ENCODE data around the gene GLCCI1.

The GLCCI1 gene

DNA sequence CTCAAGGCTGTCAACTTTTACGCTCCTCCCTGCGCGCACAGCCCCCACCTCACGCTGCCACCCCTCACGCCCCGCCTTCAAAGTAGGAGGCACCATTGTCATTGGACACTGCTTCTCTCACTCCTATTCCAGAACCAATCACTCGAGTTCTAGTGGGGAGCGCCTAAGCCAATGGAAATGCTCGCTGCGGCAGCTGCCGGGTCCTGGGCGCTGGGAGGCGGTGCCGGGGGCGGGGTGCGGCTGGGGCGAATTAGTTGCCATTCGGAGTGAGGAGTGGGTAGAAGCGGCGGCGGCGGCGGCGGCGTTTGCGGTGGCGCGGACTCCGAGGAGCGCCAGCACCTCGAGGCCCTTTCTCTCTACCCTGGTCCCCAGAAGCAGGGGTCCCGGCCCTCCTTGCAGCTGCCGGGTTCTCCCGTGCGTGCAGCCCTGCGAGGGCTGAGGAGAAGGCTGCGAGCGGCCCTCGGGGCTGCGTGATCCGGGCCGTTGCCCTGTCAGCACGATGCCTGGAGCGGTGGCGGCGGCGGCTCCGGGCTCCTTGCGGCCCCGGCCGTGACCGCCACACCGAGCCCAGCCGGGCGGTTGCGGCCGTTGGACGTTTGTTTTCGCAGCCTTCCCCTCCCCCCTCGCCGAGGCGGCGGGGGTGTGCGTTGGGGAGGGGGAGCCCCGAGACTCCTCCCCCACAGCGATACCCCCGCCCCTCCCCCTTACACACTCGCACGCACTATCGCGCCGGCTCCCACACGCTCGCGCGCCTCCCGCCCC, at the start of gene GLCCI1:
GLCCI1 (plus strand) TSS at position 253 of the 762 bp plus-strand sequence. CDS start 555 bp downstream, outside the sequence.
- DNase-seq: peak; percentile 95

DNA sequence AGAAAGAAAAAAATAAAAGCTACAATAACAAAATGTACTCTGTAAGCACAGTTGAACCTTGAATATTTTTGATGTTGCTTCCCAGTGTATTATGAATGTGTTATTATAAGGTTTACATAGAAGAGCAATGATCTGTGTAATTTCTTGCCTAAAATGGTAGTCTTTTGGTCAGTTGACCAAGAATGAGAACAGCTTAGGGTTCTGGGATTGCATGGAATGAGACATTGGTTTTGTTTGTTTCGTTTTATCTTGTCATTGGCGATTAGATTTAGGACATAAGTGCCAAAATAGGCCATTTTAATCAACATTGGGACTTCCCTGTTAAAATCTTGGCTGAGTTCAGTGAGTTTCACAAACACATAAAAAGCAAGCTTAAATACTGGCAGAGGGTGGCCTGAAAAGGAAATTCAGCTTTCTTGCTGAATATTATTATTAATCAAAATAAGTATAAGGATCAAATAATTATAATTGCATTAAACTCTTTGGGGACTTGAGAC, 49.1 kb upstream of the GLCCI1 start:
- DNase-seq: no peak

DNA sequence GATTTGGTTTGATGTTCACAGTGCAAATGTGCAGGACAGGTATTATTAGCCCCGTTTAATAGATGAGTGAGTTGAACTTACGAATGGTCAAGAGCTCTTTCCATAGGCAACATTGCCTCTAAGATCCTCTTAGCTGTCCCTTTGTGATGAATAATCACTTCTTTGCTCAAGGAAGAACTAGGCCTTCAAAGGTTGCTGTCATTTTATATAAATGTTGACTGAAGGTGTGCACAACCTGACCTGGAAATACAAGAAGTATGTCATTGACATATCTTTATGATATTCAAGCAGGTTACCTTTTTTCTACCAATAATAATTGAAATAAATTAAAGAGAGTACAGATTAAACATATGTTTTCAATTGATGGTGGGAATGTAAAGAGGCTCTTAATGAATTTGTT, 48.5 kb upstream of the GLCCI1 start:
- DNase-seq: no peak

DNA sequence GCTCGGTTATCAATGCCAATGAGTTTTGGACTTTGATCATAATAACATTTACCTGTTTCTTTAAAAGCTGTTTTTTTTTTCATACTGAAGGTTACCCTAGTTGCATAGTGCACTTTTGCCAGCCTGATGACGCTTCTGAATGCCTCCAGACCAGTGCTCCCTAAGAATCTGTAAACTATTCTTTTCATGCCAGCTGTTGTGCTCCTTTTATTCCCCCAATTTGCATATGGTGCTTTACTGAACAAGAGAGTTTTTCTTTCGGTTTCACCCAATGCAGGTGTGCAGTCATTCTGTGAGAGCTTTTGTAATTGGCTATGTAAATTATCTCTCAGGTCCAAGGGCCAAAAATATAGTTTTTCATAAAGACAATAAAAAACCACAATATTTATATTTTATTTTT, 48.1 kb upstream of the GLCCI1 start:
- DNase-seq: no peak

DNA sequence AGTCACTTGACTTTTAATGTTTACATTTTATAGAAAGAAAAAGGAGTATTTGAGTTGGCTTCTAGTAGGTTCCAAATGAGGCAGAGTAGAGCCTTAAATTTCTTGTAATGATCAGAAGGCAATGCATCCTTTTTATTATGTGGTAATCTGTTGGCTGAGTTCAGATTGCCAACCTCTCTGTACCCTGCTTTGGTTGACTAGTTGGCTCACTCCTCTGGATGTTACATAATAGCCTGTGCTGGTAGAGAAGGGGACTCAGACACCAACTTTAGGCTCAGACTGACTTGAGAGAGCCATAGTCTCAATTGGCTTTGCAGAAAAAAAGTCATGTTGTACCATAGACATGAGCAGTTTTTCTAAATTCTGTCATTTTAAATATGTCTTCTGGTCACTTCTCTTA, 46.8 kb upstream of the GLCCI1 start:
- DNase-seq: no peak

DNA sequence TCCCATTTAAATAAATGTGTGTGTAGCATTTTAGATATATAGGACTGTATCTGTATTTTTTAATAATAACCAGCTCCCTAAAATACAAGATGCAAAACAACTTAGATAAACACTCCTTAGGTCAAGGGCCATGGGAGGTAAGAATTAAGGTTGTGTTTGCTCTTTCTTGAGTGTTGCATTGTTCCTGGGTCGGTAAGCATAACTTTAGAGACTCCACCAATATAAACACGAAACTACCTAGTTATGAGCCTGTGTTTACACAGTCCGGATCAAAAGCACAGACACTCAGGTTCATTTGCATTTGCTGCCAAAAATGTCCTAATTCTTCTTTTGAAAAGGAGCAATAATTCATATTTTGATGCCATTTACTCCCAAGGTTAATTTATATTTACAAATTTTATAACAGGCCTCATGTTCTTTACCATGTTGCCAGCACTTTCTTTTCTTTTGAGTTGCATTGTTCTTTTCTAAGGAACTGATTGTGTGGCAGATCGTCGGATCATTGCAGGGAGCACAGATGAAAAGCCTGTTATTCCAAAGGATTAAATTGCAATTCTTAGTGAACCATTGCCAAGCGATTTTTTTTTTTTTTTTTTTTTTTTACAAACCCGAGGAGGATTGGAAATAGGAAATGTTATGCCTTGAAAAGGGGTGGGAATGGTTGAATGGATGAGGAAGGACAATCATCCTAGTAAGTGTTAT, 45.8 kb upstream of the GLCCI1 start:
- no peak for DNase-seq

DNA sequence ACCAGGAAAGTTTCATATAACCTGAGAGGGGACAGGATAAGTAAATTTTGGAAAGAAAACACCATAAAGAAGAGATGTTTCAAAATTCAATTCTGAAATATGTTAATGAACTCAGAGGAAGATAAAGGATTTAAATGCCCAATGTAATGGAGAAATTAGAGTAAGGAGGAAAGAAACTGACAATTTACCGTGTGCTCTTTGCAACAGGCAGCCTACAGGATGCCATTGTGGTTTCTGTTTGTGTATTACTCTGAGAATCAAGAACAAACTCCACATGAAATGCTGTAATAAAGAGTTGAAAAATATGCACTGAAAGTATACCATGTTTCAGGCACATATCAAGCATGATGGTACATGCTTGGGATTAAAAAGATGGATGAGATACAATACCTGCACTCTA, 44.8 kb upstream of the GLCCI1 start:
- no peak for DNase-seq

DNA sequence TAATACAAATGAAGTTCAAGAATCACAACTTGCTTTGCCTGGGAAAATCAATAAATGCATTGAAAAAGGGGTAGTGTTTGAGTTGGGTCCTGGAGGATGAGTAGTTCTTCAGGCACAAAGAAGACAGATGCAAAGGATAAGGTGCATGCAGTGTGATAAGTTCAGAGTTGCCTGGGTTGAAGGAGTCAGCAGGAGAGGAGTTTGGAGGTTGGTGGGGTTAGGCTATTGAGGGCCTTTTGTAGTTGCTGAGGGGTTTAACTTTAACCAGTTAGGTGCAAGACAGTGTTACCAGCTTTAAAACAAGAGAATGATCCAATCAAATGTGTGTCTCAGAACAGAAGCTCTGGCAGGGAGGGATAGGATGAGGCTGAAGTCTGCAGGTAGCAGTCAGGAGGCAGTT, 44.3 kb upstream of the GLCCI1 start:
- no peak for DNase-seq

DNA sequence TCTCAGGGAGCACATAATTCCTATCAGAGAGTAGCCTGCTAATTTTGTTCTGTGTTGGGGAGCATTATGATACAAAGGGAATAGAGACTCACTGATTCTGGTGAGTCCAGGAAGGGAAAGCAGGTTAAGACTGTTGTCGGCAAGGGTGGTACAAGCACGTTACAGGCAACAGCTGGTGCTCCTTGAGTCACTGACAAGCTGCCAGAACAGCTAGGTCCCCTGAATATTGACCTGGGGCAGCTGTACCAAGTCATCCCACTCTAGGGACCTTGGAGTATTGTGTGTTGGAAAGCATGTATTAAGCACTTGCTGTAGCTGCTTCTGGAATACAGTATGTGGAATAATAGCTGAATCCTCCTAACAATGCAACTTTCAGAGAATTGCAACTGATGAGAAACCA, 37.0 kb upstream of the GLCCI1 start:
- no peak for DNase-seq

DNA sequence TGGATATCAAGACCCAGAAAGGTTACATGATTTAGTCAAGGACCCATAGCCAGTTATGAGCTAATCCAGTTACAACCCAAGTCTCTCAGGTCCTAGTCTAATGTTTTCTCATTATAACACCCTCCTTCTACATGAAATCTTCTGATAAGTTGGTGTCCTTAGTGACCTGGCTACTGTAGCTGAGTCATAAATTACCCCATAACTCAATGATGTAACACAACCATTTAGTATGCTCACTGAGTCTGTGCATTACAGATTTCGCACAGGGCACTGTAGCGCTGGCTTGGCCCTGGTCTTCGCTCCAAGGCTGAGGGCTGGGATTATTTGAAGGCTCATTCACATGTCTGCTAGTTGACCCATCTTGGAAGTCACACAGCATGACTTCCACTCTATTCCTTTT, 36.0 kb upstream of the GLCCI1 start:
- DNase-seq: no peak

DNA sequence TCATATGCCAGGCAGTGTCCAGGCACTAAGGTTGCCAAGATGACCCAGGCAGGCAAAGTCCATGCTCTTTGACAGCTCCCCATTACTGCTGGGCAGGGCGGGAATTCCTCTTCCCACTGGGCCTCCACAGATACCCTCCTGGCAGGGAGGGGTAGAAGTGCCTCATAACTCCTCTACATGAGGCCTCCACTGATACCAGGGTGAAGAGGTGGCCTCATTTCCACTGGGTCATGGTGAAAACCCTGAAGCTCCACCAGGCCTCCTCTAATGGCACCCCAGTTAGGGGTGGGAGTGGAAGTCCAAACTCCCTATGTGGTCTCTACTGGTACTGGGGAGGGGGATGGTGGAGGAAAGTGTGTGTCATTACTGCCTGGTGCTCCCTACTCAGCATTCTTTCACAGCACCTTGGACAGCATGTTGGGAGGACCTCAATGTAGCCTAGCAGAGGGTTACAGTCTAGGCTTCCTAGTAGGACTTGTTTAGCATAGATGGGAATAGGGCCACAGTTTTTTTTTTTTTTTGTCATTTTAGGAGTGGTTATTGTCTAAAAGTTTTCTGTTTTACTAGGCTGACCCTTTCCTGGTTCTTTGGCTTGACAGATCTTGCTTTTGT, 34.6 kb upstream of the GLCCI1 start:
- no peak for DNase-seq

DNA sequence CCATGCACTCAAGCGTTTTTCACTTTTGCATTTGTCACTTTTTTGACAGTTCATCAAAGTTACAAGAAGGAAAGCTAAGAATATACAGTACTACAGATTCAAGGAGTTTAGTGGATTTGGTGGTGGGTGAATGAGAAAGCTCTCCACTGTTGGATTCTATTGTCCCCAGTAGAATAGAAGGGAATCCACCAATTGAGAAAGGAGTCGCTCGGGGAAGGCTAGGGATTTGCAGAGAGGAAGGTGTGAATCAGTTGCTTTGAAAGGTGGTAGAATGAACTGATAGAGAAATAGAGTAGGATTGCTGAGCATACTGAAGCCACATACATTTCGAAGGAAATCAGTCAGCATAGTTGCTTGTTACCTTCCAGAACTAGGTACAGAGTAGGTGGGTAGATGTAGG, 33.7 kb upstream of the GLCCI1 start:
- no peak for DNase-seq

DNA sequence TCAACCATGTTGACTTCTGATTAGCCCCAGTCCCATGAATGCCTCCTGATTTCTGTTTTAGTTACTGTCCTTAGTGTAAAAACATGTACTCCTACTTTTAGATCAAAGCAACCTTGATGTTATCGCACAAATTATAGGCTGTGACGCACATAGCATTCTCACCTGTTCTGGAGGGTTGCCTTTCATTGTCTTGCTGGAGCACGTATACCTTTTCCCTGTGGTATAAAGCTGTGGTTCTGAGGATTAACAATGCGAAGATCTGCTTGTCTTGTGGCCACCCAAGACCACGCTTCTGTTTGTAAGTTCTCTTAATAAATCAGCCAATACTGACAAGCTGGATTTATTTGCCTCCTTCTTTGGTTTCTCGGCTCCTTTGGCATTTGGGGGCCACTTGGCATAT, 30.1 kb upstream of the GLCCI1 start:
- DNase-seq: no peak

DNA sequence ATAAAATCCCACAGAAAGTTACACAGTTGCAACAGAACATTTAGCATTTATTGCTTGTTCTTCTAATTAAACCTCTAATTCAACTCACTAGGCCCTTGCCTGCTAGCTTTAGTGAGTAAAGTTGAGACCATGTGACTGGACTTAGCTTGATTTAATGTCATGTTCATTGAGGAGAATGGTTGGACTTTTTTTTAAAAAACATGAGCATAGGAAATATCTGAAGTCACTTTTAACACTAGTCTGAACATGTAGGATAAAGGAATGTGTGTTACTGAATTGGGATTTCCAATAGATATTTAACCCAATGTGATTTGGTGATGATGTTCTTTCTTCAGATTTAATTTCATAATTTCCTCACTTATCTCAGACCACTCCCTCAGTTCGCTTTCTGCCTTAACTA, 24.6 kb upstream of the GLCCI1 start:
- no peak for DNase-seq

DNA sequence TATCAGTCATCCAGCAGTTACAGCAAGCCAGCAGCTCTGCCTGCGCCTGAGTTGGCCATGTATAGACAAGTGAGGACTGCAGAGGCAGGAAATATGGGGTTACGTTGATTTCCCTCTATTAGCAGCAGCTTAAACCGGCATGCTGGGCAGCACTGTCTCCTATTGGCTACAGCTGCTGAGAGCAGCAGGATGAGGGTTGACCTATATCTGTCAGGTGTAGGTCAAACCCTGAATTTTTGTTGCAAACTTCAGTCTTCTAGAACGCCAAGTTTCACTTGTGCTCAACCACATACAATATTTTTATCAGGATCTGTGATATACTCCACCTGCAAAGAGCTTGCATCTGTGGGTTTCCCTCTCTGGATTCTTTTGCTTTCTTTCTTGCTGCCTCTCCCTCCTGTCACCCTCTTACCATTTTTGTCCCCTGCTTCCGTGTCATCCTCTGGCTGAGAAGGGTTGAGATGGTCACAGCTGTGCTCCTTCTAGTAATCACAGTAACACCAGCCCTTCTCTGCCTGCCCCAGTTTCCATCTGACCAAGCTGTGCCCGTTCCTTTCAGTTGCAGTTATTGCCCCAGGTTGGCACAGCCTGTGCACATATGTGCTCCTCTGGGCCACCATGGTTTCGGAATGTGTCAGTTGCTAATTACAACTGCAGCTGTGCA, 23.8 kb upstream of the GLCCI1 start:
- no peak for DNase-seq

DNA sequence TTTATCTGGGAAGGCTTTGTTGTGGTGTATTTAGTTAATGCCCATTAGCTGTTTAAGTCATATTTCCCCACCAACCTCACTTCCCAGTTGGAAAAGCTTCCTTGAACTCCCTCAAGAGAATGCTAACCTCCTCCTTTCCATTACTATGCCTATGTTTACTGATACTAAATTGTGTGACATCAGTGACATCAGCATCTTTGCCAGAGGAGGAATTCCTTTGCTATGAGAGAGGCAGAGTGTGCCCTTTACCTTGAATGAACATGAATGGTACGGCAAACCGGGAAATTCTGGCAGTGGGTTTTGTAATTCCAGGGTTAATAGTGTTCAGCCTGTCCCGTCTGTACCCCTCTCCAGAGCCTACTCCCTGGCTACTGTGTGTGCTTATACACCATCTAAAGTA, 22.1 kb upstream of the GLCCI1 start:
- DNase-seq: no peak

DNA sequence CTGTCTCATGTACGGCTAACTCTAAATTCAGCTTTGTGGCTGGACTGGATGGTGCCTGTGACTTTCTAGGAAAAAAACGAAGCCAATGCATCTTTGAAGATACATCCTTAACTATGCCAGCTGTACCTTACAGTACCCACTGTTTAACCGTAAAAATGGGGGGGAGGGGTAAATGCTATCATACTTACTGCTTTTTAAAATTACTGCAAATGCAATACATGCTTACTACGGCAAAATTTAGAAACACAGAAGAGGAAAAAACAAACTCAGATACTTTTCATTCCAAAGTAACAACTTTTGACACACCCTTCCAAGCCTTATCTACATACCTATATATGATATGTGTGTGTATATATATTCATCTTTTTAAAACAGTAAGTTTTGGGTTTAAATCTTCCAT, 20.4 kb upstream of the GLCCI1 start:
- DNase-seq: no peak

DNA sequence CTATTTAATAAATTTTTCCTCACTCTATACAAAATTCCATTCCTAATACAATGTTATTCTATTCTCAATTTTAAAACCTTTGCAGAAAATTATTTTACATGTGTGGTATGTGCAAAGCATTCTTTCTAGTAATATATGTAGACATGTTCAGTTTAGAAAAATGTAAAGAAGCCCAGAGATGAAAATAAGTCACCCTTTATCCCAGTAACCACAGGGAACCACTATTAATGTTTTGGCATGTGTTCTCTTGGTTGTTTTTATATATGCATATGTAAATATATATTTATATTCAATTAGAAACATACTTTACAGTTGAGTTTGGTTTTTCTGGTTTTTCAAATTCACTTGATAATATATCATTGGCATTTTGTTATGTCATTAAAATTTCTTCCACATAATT, 14.8 kb upstream of the GLCCI1 start:
- DNase-seq: no peak

DNA sequence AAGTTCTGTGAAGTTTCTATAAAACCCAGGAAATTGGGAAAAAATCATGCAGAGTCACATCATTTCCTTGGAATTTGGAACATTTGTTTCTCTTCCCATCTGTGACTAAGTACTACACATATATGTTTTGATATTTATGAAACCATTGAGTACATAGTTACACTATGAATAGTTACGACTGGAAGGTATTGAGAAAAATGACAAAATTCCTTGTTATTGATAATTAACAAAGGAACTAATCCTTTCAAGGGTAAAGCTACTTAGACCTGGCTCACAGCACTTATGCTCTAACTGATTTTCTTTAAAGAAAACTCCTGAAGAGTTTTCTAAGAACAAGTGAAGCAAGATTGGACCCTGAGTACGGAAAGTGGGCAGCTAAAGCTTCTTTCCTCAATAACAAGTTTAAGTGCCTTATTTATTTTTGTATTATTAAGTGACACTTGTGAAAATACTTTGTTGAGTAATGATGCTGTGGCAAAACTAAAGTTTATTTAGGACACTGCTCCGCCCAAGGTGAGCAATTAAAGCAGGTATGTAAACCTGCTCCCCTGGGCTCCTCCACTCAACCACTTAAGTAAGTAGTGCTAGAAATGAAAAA, 12.0 kb upstream of the GLCCI1 start:
- DNase-seq: no peak

DNA sequence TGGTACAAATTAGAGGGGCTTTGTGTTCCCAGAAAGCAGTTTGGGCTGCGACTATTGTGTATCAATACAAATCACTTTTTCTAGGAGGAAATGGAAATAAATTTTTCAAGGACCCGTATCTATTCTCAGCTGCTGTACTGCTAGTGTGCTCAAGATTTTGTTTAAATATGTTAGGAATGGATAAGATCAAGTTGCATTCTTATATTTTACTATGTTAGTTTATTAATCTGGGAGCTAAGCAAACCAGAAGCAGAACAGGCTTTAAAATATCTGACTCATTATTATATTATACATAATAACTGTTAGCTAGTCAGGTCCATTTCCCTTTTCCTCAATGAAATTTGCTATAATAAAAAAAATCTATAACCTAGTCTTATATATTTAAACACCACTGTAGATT, 11.1 kb upstream of the GLCCI1 start:
- no peak for DNase-seq

DNA sequence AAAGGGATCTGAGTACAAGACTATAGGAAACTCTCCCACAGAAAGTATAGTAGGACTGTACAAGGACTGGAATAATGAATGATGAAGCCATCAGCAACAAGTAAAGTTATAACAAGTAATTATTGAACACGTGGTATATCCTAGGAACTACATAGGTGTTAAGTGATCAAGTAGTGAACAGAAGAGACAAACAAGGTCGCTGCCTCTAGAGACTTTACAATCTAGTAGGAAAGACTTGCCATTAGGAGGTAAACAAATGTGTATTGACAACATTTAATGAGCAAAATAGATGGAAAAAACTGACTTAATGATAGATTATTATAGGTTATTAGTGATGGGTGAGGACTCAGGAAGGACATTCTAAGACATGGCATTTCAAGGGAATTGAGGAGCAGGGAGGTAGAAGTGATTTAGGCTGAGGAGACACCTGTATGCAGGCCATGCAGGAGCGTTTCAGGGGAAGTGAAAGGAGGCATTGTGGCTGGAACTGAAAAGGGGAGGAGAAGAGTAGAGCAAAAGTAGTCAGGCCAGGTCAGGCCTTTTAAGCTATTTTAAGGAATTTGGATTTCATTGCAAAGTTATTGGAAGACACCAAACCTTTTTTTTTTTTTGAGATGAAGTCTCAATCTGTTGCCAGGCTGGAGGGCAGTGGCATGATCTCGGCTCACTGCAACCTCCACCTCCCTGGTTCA, 8.5 kb upstream of the GLCCI1 start:
- no peak for DNase-seq

DNA sequence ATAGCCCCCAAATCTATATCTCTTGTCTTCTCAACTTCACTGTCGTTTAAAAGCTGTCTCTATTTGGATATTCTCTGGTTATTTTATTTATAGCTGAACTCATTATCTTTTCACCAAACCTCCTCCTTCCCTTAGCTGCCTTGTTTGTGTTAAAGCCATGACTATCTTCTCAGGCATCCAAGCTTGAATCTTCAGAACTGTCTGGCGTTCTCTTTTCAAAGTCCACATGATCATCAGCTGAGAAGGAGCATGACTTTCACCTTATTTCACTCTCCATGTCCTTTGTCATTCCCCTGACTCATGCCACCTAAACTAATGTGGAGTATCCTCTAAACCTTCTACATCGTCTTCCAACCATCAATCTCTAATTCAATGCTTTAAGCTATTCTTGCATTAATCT, 5.7 kb upstream of the GLCCI1 start:
- no peak for DNase-seq

DNA sequence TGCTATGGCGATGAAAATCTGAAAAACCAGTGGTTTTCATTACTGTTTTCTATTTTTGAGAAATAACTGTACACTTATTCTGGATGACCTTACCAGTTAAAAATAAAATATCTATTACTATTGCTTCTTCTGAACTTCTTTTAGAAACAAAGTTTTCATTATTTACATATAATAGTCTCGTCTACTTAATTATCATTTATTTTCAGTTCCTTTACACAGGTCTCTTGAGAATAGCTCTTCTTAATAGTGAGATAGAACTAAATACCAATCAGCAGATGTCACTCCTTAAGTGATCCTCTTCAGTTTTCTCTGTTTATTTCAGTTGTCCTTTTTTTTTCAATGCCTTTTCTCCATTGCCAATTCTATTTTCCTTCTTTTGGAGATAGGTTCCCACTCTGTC, 4.3 kb upstream of the GLCCI1 start:
- no peak for DNase-seq

All from MV-4-11 (cell line).